GM12872 (cell line): ENCODE results near the gene LONP2.
A peak's percentile ranks its signal among the peaks of the same experiment; 100 is the strongest.

ENCODE experiments used
- CTCF ChIP-seq: IDR thresholded peaks from 3 replicates; pipeline ENCODE4 v1.5.1; 2011; ENCODE audit warnings: low read depth, mild to moderate bottlenecking, low read length, moderate library complexity; ENCODE audit not compliant: insufficient read depth

The LONP2 gene

GRCh38 chr16:48223490-48223889, 20.6 kb upstream of the LONP2 start:
- no peak for TF ChIP-seq CTCF

GRCh38 chr16:48225456-48225855, 18.6 kb upstream of the LONP2 start:
- no peak for TF ChIP-seq CTCF

DNA sequence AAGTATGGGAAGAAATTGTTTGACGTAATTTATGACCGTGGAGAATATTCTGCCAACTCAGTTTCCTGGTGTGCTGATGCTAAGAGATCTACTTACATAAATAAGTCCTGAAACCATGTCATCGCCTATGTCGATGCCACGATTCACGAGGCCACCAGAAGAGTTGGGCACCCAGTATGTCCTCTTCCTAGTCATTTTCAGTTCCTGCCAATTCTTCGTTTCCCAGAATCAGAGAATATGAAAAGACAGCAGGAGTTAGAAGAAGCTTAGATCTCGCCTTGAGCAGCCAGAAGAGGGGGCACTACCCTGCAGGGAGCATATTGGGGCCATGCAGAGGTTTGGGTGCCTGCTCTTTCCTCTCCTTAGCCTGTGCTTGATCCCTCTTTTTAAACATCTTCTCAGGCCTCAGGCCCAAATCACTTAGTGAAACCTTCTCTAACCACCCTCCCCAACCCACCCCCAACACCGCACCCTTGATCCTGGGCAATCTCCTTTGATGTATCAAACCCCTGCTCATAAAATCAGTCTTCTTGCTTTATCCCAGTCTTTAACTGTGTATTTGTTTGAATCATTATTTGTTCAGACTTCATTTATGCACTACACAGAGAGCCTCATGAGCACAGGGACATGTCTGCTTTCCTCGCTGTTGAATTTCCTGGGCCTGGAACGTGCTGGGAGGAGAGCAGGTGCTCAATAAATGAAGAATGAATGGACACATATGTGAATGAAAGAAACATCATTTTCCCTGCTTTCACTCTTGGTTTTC, 12.2 kb upstream of the LONP2 start:
- TF ChIP-seq CTCF: peak; percentile 71

DNA sequence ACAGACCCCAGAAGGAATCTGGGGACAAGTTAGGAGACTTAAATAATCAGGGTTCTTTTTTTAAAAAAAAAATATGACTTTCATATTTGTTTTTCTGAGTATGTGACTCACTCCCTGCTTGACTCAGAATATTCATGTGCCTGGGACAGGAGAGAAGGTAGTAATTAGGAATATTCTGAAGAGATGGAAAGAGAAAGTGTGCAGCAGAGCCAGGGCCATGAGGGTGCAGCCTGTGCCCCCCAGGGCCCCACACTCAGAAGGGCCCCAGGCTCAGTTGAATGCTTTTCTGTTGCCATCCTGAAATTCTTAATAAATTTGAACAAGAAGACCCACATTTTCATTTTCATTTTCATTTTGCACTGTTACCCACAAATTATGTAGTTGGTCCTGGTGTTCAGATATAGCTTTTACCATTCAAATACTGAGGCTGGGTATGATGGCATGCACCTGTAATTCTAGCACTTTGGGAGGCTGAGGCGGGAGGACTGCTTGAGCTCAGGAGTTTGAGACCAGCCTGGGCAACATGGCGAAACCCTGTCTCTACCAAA, 11.5 kb upstream of the LONP2 start:
- no peak for TF ChIP-seq CTCF

DNA sequence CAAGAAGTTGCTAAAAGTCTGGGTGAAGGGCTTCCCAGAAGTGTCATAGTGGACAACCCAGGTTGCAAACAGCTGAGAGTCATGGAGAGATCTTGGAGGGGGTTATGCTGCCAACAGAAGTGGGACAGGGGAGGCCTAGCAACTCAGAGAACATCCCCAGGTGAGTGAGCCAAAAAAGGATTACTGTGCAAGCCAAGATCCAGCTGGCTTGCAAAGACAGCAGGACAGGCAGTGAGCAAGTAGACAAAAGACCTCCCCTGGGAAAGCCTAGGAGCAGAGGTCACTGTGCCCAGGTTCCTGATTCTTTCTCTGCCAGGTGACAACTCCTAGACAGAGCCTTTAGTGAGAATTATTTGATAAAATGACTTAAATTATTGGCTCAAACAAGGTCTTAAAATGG, 9.5 kb upstream of the LONP2 start:
- TF ChIP-seq CTCF: no peak

DNA sequence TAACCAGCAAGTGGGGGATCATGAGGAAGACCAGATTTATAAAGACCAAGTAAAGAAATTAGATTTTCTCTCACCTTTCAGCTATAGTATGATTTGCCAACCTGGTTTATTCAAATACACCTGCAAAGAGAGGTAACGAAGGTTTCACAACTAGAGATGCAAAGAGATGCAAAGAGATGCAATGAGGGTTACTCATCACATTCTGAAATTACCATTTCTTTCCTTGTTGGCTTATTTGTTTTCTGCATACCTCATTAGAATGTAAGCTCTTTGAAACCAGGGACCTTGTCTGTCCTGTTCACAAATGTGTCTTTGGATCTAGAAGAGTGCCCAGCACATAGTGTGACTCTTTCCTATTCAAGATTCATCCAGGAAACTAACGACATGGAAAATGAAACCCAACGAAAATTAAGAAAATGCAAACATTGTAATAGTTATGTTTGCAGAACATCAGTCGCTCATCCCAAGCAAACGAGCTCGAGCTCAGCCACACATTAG, 9.0 kb upstream of the LONP2 start:
- no peak for TF ChIP-seq CTCF

- TF ChIP-seq CTCF: no peak
Measured at GRCh38 chr16:48235556-48236136, 8.5 kb upstream of the LONP2 start.
